GM23248 (cell line): ENCODE measurements around the gene SAMMSON.

ENCODE experiments used
- EZH2 ChIP-seq: fragments of 200-600 bp; sonication (generic); IDR thresholded peaks from 2 replicates; pipeline ENCODE4 v1.6.1; 2018; ENCODE audit warnings: antibody characterized with exemption, mild to moderate bottlenecking; ENCODE audit not compliant: insufficient read depth, poor library complexity, severe bottlenecking
- EZH2phosphoT487 ChIP-seq: fragments of 200-600 bp; sonication (generic); IDR thresholded peaks from 2 replicates; pipeline ENCODE4 v1.6.1; 2018; ENCODE audit warnings: antibody characterized with exemption, moderate library complexity, mild to moderate bottlenecking, low read depth; ENCODE audit not compliant: insufficient read depth

GRCh38 chr3:70028361-70028760 lies 28.8 kb downstream of the SAMMSON start:
- TF ChIP-seq EZH2: no peak
- TF ChIP-seq EZH2phosphoT487: no peak
